ENCODE data around the gene MAP3K3. TPM values are rescaled to one million over a fixed set of nuclear protein-coding genes. Genes with fewer than 3 reads are reported as not detected.

The MAP3K3 gene
- total RNA-seq, 2 experiments from 2014 or later: 75.8 to 78.1 TPM

GRCh38 chr17:63578027-63578768 lies 44.0 kb upstream of the MAP3K3 start:
- Histone ChIP-seq H3K36me3 (ENCODE audit: insufficient read depth, low read length) (peaks cover 56% of the 10 kb centered on the region), H3K27me3 (ENCODE audit: control insufficient read depth in 1 of 2, insufficient read depth in 2 of 2, low read length in 2 of 2) (no peaks in the 10 kb centered on the region), H3K4me1 (ENCODE audit: insufficient read depth, low read length) (peaks cover 2% of the 10 kb centered on the region), H3K9me3 (ENCODE audit: control insufficient read depth in 1 of 2, insufficient read depth in 1 of 2, low read length in 2 of 2) (no peaks in the 10 kb centered on the region), H3K4me3 (ENCODE audit: low read length) (no peak overlapping the region), H3K27ac (ENCODE audit: low read depth in 1 of 2, low read length in 2 of 2) (no peak overlapping the region)
- no peak for DNase-seq
- H3K4me3 Mint-ChIP-seq: no peak overlapping the region
- peaks cover 33% of the 10 kb centered on the region for H3K4me1 Mint-ChIP-seq (ENCODE audit: low read depth)
- ChIA-PET CTCF (no interaction called here), POLR2A (no interaction called here)
- TF ChIP-seq CTCF (IDR thresholded peaks at IDR 0.05): no peak
- peaks cover 76% of the 10 kb centered on the region for H3K36me3 Mint-ChIP-seq (ENCODE audit: low read depth)
- intact Hi-C loops (cut with DNase I, micrococcal nuclease): no loop called here
- H3K27ac Mint-ChIP-seq: no peak overlapping the region
- no peaks in the 10 kb centered on the region for H3K27me3 Mint-ChIP-seq
- no peaks in the 10 kb centered on the region for H3K9me3 Mint-ChIP-seq
- no peak for ATAC-seq (ENCODE audit: poor library complexity)

- Mint-ChIP-seq H3K36me3 (ENCODE audit: low read depth) (peaks cover 81% of the 10 kb centered on the region), H3K27ac (no peak overlapping the region), H3K27me3 (no peaks in the 10 kb centered on the region), H3K4me1 (ENCODE audit: low read depth) (peaks cover 36% of the 10 kb centered on the region), H3K4me3 (no peak overlapping the region), H3K9me3 (no peaks in the 10 kb centered on the region)
- POLR2A ChIA-PET: no interaction called here
- H3K27ac ChIP-seq (ENCODE audit: low read depth in 1 of 2, low read length in 2 of 2): no peak overlapping the region
- peaks cover 2% of the 10 kb centered on the region for H3K4me1 ChIP-seq (ENCODE audit: insufficient read depth, low read length)
- H3K27me3 ChIP-seq (ENCODE audit: control insufficient read depth in 1 of 2, insufficient read depth in 2 of 2, low read length in 2 of 2): no peaks in the 10 kb centered on the region
- no peak overlapping the region for H3K4me3 ChIP-seq (ENCODE audit: low read length)
- TF ChIP-seq CTCF (IDR thresholded peaks at IDR 0.05): no peak
- H3K36me3 ChIP-seq (ENCODE audit: insufficient read depth, low read length): peaks cover 62% of the 10 kb centered on the region
- CTCF ChIA-PET: no interaction called here
- ATAC-seq (ENCODE audit: poor library complexity) (no peak), DNase-seq (no peak)
- intact Hi-C loops (cut with DNase I, micrococcal nuclease): no loop called here
- no peaks in the 10 kb centered on the region for H3K9me3 ChIP-seq (ENCODE audit: control insufficient read depth in 1 of 2, insufficient read depth in 1 of 2, low read length in 2 of 2)
Observed at GRCh38 chr17:63578769-63579111, 43.5 kb upstream of the MAP3K3 start.

- no peak for DNase-seq
- Mint-ChIP-seq H3K9me3 (no peaks in the 10 kb centered on the region), H3K27ac (peak overlapping the region; percentile 39), H3K4me1 (ENCODE audit: low read depth) (peaks cover 30% of the 10 kb centered on the region), H3K36me3 (ENCODE audit: low read depth) (peaks cover 84% of the 10 kb centered on the region), H3K27me3 (no peaks in the 10 kb centered on the region), H3K4me3 (no peak overlapping the region)
- CTCF ChIA-PET: interaction anchor here (0.7 kb wide), 1 partner anchor 115 kb away, joined by 3 read pairs; no protein-coding TSS in a partner anchor
- POLR2A ChIA-PET: no interaction called here
- H3K9me3 ChIP-seq (ENCODE audit: control insufficient read depth in 1 of 2, insufficient read depth in 1 of 2, low read length in 2 of 2): no peaks in the 10 kb centered on the region
- H3K36me3 ChIP-seq (ENCODE audit: insufficient read depth, low read length): peaks cover 64% of the 10 kb centered on the region
- H3K4me3 ChIP-seq (ENCODE audit: low read length): no peak overlapping the region
- TF ChIP-seq CTCF (IDR thresholded peaks at IDR 0.05): no peak
- no peaks in the 10 kb centered on the region for H3K27me3 ChIP-seq (ENCODE audit: control insufficient read depth in 1 of 2, insufficient read depth in 2 of 2, low read length in 2 of 2)
- intact Hi-C loops (cut with DNase I, micrococcal nuclease): no loop called here
- H3K4me1 ChIP-seq (ENCODE audit: insufficient read depth, low read length): peaks cover 8% of the 10 kb centered on the region
- no peak overlapping the region for H3K27ac ChIP-seq (ENCODE audit: low read depth in 1 of 2, low read length in 2 of 2)
- no peak for ATAC-seq (ENCODE audit: poor library complexity)
Observed at GRCh38 chr17:63579633-63580032, 42.6 kb upstream of the MAP3K3 start.

Data from CD4-positive, alpha-beta T cell (primary cell).